Testis (tissue), 3 donors: Measurements from ENCODE around the gene NOVA1. TPM values are rescaled to one million over a fixed set of nuclear protein-coding genes. Genes with fewer than 3 reads are reported as not detected.

Source experiments
- DNase-seq: peaks from one replicate; pipeline ENCODE4 v3.0.0-alpha.2; 2019
- H3K27ac ChIP-seq, 2 donors: fragments of 200-600 bp; sonication (generic); one replicate each; pipeline ENCODE4 v1.5.1; 2019
- H3K27me3 ChIP-seq: fragments of 200-600 bp; sonication (generic); one replicate; pipeline ENCODE4 v1.5.1; 2019
- H3K36me3 ChIP-seq: fragments of 200-600 bp; sonication (generic); one replicate; pipeline ENCODE4 v1.5.1; 2017; ENCODE audit warnings: low read depth; ENCODE audit errors: missing control alignments
- H3K4me1 ChIP-seq: fragments of 200-600 bp; sonication (generic); one replicate; pipeline ENCODE4 v1.5.1; 2019
- H3K4me3 ChIP-seq, 2 donors: fragments of 200-600 bp; sonication (generic); one replicate each; pipeline ENCODE4 v1.5.1; 2017 to 2019
- H3K9me3 ChIP-seq: fragments of 200-600 bp; sonication (generic); one replicate; pipeline ENCODE4 v1.5.1; 2017
- POLR2A ChIP-seq: fragments of 450-650 bp; IDR thresholded peaks from one replicate; pipeline ENCODE4 v1.6.1; 2017; ENCODE audit warnings: antibody characterized with exemption, mild to moderate bottlenecking, moderate library complexity
- WGBS, 2 donors: methylation state at CpG; one replicate each; pipeline ENCODE4 v1.1.5; 2018; 5-methylcytosine and 5-hydroxymethylcytosine counted together
- intact Hi-C: fragments of 100-400 bp; cut with DNase I; formaldehyde crosslinking; loops from one replicate; pipeline ENCODE4 v1.15.1; 2023; ENCODE audit warnings: low total_unique reads
- polyA plus RNA-seq: library from polyadenylated mRNA; stranded (reverse); fragments of 350-450 nt; fragmentation: Illumina TruSeq; extraction: RNeasy Lipid Tissue Mini Kit (QIAGEN cat#74804); gene quantifications from one replicate; pipeline ENCODE4 v1.2.3, GENCODE V29; 2014; ENCODE audit warnings: low read depth, low replicate concordance; ENCODE audit not compliant: insufficient read depth
- total RNA-seq, 2 donors: library from RNA; depleted of rRNA; stranded (reverse); fragments of >200 nt; gene quantifications; one replicate each; pipeline ENCODE4 v1.2.3, GENCODE V29; 2016
- TF ChIP-seq, protein P1 (sequence below), 3 experiments: fragments of 450-650 bp in 2 of 3; fragments of 200-600 bp in 1 of 3; sonication (generic) in 1 of 3; IDR thresholded peaks; one replicate each; pipeline ENCODE4 v1.5.1; 2016 to 2019; ENCODE audit warnings: antibody characterized with exemption in 3 of 3, mild to moderate bottlenecking in 2 of 3, moderate library complexity in 1 of 3

Gene NOVA1
- total and polyA plus RNA-seq, 3 donors from 2014 or later, result 15.0 to 22.3 (median 15.5) TPM

DNA sequence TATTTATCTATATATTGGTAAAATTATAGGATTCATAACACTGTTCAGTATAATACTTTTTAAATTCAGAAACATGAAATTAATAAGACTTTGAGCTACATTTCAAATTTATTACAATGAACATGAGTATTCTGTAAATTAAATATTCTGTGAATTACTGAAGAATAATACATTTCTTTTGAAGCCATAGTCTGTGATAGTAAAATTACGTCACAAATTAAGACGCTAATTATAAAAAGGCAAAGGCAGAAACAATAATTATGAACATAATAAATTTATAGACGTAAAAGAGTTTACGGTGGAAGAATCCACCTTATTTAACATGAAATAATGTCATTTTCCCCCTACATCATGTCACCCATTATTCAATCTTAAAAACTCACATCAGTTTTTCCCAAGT is 118.9 kb downstream of the NOVA1 start:
- TF ChIP-seq, protein P1, sequence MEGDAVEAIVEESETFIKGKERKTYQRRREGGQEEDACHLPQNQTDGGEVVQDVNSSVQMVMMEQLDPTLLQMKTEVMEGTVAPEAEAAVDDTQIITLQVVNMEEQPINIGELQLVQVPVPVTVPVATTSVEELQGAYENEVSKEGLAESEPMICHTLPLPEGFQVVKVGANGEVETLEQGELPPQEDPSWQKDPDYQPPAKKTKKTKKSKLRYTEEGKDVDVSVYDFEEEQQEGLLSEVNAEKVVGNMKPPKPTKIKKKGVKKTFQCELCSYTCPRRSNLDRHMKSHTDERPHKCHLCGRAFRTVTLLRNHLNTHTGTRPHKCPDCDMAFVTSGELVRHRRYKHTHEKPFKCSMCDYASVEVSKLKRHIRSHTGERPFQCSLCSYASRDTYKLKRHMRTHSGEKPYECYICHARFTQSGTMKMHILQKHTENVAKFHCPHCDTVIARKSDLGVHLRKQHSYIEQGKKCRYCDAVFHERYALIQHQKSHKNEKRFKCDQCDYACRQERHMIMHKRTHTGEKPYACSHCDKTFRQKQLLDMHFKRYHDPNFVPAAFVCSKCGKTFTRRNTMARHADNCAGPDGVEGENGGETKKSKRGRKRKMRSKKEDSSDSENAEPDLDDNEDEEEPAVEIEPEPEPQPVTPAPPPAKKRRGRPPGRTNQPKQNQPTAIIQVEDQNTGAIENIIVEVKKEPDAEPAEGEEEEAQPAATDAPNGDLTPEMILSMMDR (IDR thresholded peaks at IDR 0.05), result no peak
- Histone ChIP-seq H3K9me3 (no peaks in the 10 kb centered on the region), H3K4me1 (no peaks in the 10 kb centered on the region), H3K27me3 (no peaks in the 10 kb centered on the region), H3K4me3 (no peak overlapping the region), H3K36me3 (no peaks in the 10 kb centered on the region), H3K27ac (no peak overlapping the region)
- DNase-seq, result no peak
- intact Hi-C loops, result no loop called here
- WGBS, 2 donors, result 94 to 98% methylated on average over 4 of the region's 4 CpGs

DNA sequence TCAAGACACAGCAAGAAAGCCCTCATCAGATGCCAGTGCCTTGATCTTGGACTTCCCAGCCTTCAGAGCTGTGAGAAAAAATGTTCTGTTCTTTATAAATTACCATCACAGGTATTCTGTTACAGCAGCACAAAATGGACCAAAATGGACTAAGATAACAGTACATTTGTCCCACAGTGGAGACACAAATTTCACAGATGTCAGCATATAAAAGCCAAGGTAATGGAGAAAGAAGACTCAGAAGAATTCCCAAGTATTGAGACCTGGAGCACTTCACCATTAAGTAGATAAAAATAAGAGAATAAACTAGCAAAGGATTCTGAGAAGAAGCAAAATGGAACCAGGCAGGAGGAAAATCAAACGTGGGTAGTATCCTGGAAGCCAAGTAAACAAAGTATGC is 131.0 kb downstream of the NOVA1 start:
- no peak for DNase-seq
- TF ChIP-seq, protein P1 (IDR thresholded peaks at IDR 0.05), result no peak
- no peak for TF ChIP-seq POLR2A
- Histone ChIP-seq H3K4me1 (no peaks in the 10 kb centered on the region), H3K27ac (no peak overlapping the region), H3K36me3 (no peaks in the 10 kb centered on the region), H3K4me3 (no peak overlapping the region), H3K27me3 (no peaks in the 10 kb centered on the region), H3K9me3 (no peaks in the 10 kb centered on the region)
- WGBS, 2 donors, result 64 to 81% methylated on average over 1 of the region's 1 CpG
- intact Hi-C loops, result no loop called here

DNA sequence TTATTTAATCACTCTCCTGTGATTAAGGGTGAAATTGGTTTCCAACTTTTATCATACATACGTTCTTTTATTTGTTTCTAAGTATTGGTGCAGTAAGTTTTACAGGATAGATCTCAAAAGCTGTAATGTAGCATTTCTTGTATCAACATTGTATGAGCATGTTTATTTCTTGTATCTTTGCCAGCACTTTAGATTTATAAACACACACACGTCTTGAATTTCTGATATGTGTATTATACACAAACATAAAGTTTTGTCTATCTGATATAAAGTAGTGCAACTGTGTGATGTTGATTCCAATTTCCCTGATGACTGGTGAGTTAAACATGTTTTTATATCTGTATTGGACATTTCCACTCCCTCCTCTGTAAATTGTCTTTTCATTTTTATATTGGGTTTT is 134.7 kb downstream of the NOVA1 start:
- intact Hi-C loops, result no loop called here
- Histone ChIP-seq H3K27me3 (no peaks in the 10 kb centered on the region), H3K27ac (no peak overlapping the region), H3K36me3 (no peaks in the 10 kb centered on the region), H3K4me1 (no peaks in the 10 kb centered on the region), H3K4me3 (no peak overlapping the region), H3K9me3 (no peaks in the 10 kb centered on the region)
- 42 to 49% methylated on average over 2 of the region's 2 CpGs for WGBS, 2 donors
- DNase-seq, result no peak
- no peak for TF ChIP-seq POLR2A
- TF ChIP-seq, protein P1 (IDR thresholded peaks at IDR 0.05), result no peak

DNA sequence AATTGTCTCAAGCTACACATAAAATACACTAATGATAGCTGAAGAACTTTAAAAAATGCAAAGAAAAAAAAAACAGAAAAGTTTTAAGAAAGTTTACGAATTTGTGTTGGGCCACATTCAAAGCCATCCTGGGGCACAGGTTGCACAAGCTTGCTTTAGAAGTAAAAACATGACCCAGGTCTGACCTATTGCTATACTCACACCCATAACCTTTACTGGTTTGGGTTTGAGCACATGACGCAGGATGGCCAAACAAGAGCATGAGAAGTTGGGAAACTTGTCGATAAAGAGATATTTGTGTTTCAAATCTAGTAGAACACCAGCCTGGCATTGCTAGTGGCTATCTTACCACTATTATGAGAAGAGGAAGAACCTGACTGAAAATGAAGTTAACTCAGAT is 143.7 kb downstream of the NOVA1 start:
- Histone ChIP-seq H3K4me1 (no peaks in the 10 kb centered on the region), H3K36me3 (no peaks in the 10 kb centered on the region), H3K27me3 (no peaks in the 10 kb centered on the region), H3K9me3 (no peaks in the 10 kb centered on the region), H3K27ac (no peak overlapping the region), H3K4me3 (no peak overlapping the region)
- intact Hi-C loops, result no loop called here
- no peak for TF ChIP-seq POLR2A
- TF ChIP-seq, protein P1 (IDR thresholded peaks at IDR 0.05), result no peak
- DNase-seq, result no peak
- 84 to 94% methylated on average over 3 of the region's 3 CpGs for WGBS, 2 donors

DNA sequence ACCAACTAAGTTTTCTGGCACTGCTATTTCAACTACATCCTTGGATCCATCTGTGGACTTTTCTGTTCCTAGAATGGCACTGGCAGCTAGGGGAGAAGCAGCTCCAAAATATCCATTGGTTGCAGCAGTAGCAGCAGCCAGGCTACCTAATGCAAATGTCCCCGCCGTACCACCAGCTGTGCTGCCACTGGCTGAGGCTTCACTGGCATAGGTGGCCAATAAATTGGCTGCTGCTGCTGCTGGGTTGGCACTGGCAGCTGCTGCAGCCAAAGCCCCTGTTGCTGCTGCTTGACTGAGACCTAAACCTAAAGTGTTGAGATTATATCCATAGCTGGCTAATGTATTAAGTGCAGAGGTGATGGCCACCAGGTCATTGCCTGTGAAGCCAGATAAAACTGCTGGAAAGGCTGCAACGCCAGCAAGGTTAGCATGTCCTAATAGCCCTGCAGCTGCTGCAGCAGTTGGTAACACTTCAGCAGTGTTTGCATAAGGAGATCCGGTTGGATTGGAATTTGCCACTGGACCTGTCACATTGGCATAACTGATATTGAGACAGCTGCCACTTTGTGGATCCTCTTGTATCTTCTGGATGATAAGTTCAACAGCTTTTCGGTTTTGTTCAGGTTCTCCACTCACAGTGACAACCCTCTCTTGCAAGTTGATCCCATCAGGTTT is 149.5 kb downstream of the NOVA1 start:
- Histone ChIP-seq H3K4me1 (no peaks in the 10 kb centered on the region), H3K4me3 (no peak overlapping the region), H3K27ac (no peak overlapping the region), H3K36me3 (no peaks in the 10 kb centered on the region), H3K27me3 (no peaks in the 10 kb centered on the region), H3K9me3 (no peaks in the 10 kb centered on the region)
- WGBS, 2 donors, result 76 to 91% methylated on average over 4 to 5 of the region's 5 CpGs
- no peak for DNase-seq
- TF ChIP-seq, protein P1 (IDR thresholded peaks at IDR 0.05), result no peak
- TF ChIP-seq POLR2A, result no peak
- intact Hi-C loops, result no loop called here
